Breast epithelium (tissue), 3 donors: ENCODE data around the gene FKBP2.

Source experiments
- CTCF ChIP-seq, 3 donors: fragments of 450-650 bp; IDR thresholded peaks; one replicate each; pipeline ENCODE4 v1.5.1; 2016 to 2017; ENCODE audit warnings: antibody characterized with exemption in 3 of 3, mild to moderate bottlenecking in 3 of 3, moderate library complexity in 3 of 3
- POLR2A ChIP-seq: fragments of 450-650 bp; IDR thresholded peaks from one replicate; pipeline ENCODE4 v1.6.1; 2016; ENCODE audit warnings: antibody characterized with exemption, mild to moderate bottlenecking, moderate library complexity

DNA sequence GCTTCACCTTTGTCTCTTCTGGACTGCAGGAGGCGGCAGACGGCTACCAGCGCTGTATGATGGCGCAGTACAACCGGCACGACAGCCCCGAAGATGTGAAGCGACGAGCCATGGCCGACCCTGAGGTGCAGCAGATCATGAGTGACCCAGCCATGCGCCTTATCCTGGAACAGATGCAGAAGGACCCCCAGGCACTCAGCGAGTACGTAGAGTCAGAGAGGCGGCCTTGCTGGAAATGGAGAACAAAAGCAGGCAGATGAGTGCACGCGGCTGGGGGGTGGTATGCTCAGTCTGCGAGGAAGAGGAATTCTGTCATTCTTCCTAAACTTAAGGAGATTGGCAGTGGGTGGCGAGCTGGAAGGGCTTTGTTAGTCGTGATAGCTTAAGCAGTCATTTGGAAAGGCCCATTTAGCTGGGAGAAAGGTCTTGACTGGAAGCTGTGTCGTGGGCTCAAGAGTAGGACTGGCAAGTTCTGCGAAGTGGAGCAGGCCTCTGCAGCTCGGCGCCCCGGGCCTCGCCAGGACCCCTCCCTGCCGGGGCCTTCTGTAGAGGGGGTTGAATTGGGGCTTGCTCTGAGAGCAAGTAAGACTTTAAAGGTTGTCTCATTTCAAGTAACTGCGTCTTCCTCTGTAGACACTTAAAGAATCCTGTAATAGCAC lies 37.3 kb upstream of the FKBP2 start:
- TF ChIP-seq CTCF (IDR thresholded peaks at IDR 0.05) = no peak
- TF ChIP-seq POLR2A = no peak
